TTC549 (cell line): ENCODE results near the gene SEL1L3.

Experiments used
- FAIRE-seq: peaks from 2 replicates; lab custom pipeline; 2012; peaks lifted over from hg19 to GRCh38; lab: Jason Lieb, UNC

Gene SEL1L3

GRCh38 chr4:25743971-25744370 is 118.8 kb downstream of the SEL1L3 start:
- FAIRE-seq, result no peak

GRCh38 chr4:25729564-25729963 is 133.2 kb downstream of the SEL1L3 start:
- no peak for FAIRE-seq

- no peak for FAIRE-seq
These were observed 133.9 kb downstream of the SEL1L3 start for GRCh38 chr4:25728886-25729285.

GRCh38 chr4:25727711-25728493 is 134.9 kb downstream of the SEL1L3 start:
- FAIRE-seq, result no peak

GRCh38 chr4:25725870-25726269 is 136.9 kb downstream of the SEL1L3 start:
- FAIRE-seq, result no peak

GRCh38 chr4:25723409-25723808 is 139.4 kb downstream of the SEL1L3 start:
- no peak for FAIRE-seq

- FAIRE-seq, result no peak
These were observed 139.8 kb downstream of the SEL1L3 start for GRCh38 chr4:25722964-25723363.

- no peak for FAIRE-seq
These were observed 149.0 kb downstream of the SEL1L3 start for GRCh38 chr4:25713812-25714211.

- FAIRE-seq, result no peak
These were observed 150.2 kb downstream of the SEL1L3 start for GRCh38 chr4:25712611-25713010.

- FAIRE-seq, result no peak
These were observed 152.2 kb downstream of the SEL1L3 start for GRCh38 chr4:25710637-25711036.

GRCh38 chr4:25704516-25704915 is 158.3 kb downstream of the SEL1L3 start:
- FAIRE-seq, result no peak

GRCh38 chr4:25703731-25704388 is 158.9 kb downstream of the SEL1L3 start:
- FAIRE-seq, result no peak

- no peak for FAIRE-seq
These were observed 159.9 kb downstream of the SEL1L3 start for GRCh38 chr4:25702848-25703247.

- FAIRE-seq, result no peak
These were observed 162.1 kb downstream of the SEL1L3 start for GRCh38 chr4:25700661-25701060.

- no peak for FAIRE-seq
These were observed 165.3 kb downstream of the SEL1L3 start for GRCh38 chr4:25697516-25697915.
